Measurements from ENCODE around the gene APBB2. TPM values are rescaled to one million over a fixed set of nuclear protein-coding genes. Genes with fewer than 3 reads are reported as not detected.
"Not testable (repeated sequence)": the region's sequence is repeated elsewhere in the genome, so short reads cannot be mapped to it uniquely, and the experiment has no call there.

APBB2 gene
- total and polyA plus RNA-seq, 2 of the 8 experiments (the other 6 are each of a cell fraction or from before 2014, with no cell fraction given), result 58.7 to 59.4 TPM

DNA sequence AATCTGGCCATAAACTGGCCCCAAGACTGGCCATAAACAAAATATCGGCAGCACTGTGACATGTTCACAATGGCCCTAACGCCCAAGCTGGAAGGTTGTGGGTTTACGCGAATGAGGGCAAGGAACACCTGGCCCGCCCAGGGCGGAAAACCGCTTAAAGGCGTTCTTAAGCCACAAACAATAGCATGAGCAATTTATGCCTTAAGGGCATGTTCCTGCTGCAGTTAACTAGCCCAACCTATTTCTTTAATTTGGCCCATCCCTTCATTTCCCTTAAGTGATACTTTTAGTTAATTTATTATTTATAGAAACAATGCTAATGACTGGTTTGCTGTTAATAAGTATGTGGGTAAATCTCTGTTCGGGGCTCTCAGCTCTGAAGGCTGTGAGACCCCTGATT is 154.9 kb downstream of the APBB2 start:
- H3K23ac ChIP-seq (ENCODE audit: insufficient read length); FAIRE-seq; H3K14ac ChIP-seq (ENCODE audit: insufficient read length); H3K23me2 ChIP-seq (ENCODE audit: low read depth, low read length); H3K27me3 ChIP-seq (replicated peaks in 1 of 4; ENCODE audit: control insufficient read depth in 3 of 4, extremely low read depth in 1 of 4, insufficient read depth in 3 of 4, low read length in 3 of 4); H3K56ac ChIP-seq (replicated peaks; ENCODE audit: insufficient read length, low read depth, low read length); H3K9ac ChIP-seq (replicated peaks in 1 of 4; ENCODE audit: extremely low read depth in 1 of 4, low read depth in 3 of 4, low read length in 3 of 4); H3K36me3 ChIP-seq (ENCODE audit: control insufficient read depth in 2 of 4, insufficient read depth in 4 of 4, low read length in 3 of 4); H3K18ac ChIP-seq (ENCODE audit: extremely low read depth, low read length); H2BK5ac ChIP-seq (ENCODE audit: low read depth, low read length); H2AFZ ChIP-seq (ENCODE audit: low read length); H3K4me2 ChIP-seq (ENCODE audit: insufficient read depth in 1 of 2, low read depth in 2 of 2, low read length in 2 of 2); H3K79me1 ChIP-seq (ENCODE audit: low read depth, low read length); H2AK5ac ChIP-seq (ENCODE audit: low read depth, low read length); H3K27ac ChIP-seq (ENCODE audit: low read depth, low read length); H3K4me1 ChIP-seq (replicated peaks in 1 of 4; ENCODE audit: control insufficient read depth in 3 of 4, insufficient read depth in 4 of 4, low read length in 3 of 4); H4K91ac ChIP-seq (replicated peaks; ENCODE audit: insufficient read length, low read length); H2BK120ac ChIP-seq (replicated peaks; ENCODE audit: low read depth, low read length); H3K79me2 ChIP-seq (ENCODE audit: control insufficient read depth in 1 of 2, insufficient read depth in 2 of 2, low read length in 2 of 2); H2BK20ac ChIP-seq (ENCODE audit: low read length); DNase-seq (ENCODE audit: low read depth in 1 of 2, low spot score in 2 of 2); H2BK15ac ChIP-seq (ENCODE audit: low read length); H3K4ac ChIP-seq (replicated peaks; ENCODE audit: insufficient read length, low read depth, low read length); POLR2A ChIA-PET (ENCODE audit: partially characterized antibody); H4K5ac ChIP-seq (ENCODE audit: insufficient read length, low read depth, low read length); H2BK12ac ChIP-seq (ENCODE audit: low read depth, low read length); H4K20me1 ChIP-seq (replicated peaks in 1 of 2; ENCODE audit: control insufficient read depth in 1 of 2, insufficient read depth in 2 of 2, low read length in 2 of 2); H3K9me3 ChIP-seq (ENCODE audit: insufficient read depth in 2 of 2, low read depth in 1 of 2, low read length in 1 of 2); H3K4me3 ChIP-seq (ENCODE audit: extremely low read depth in 1 of 4, insufficient read depth in 2 of 4, low read depth in 3 of 4, low read length in 4 of 4); H4K8ac ChIP-seq (ENCODE audit: extremely low read depth, insufficient read depth, low read length): not testable (repeated sequence)
- CTCF ChIA-PET (ENCODE audit: partially characterized antibody), result interaction anchor here (0.8 to 1.1 kb wide), 2 partner anchors 10 to 31 kb away, joined by 3 to 4 read pairs; no protein-coding TSS in a partner anchor
- 89% methylated on average over 9 of the region's 9 CpGs; no CpG with 5 or more reads in 1 of the 2 experiments for WGBS, 2 experiments (ENCODE audit: extremely low coverage in 1 of 2, insufficient coverage in 1 of 2, insufficient read length in 1 of 2, insufficient replicate concordance in 2 of 2, low coverage in 1 of 2, low lambda C conversion rate in 2 of 2, missing lambda C conversion rate in 1 of 2)

Data from H1 (cell line).